ENCODE measurements around the gene DIO1. TPM values are rescaled to one million over a fixed set of nuclear protein-coding genes. Genes with fewer than 3 reads are reported as not detected.

The DIO1 gene
- not detected in 2 replicates for polyA plus RNA-seq (2012; rRNA removed)
- not detected in 2 replicates for polyA plus RNA-seq (2012; cell fraction: cytosol; rRNA removed)
- polyA plus RNA-seq (2012; cell fraction: nucleus; rRNA removed), result not detected in 2 replicates

DNA sequence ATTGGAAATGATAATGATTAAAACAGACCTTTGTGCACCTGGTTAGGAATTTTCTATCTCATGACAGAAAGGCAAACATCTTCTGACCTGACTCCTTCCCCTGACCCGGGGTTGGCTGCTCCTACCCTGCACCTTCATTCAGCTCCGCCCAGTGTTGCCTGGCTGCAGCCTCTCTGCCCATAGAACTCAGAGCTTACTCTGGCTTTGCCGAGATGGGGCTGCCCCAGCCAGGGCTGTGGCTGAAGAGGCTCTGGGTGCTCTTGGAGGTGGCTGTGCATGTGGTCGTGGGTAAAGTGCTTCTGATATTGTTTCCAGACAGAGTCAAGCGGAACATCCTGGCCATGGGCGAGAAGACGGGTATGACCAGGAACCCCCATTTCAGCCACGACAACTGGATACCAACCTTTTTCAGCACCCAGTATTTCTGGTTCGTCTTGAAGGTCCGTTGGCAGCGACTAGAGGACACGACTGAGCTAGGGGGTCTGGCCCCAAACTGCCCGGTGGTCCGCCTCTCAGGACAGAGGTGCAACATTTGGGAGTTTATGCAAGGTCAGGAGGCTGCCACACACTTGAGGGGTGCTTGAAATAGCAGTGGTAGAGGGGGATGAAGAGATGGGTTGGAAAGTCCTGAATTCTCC is at the start of gene DIO1:
TSS of gene DIO1 (plus strand) at position 189 of the 638 bp plus-strand sequence. CDS start at position 213, 24 bp downstream.
- POLR2A ChIA-PET, result no interaction called here
- Histone ChIP-seq H3K4me2 (no peak within 1 kb of the TSS), H3K9me3 (no peaks in the 10 kb centered on the region), H3K27ac (ENCODE audit: low read depth in 2 of 2, low read length in 1 of 2) (no peak within 1 kb of the TSS), H3K36me3 (replicated peaks in 1 of 2; ENCODE audit: control insufficient read depth in 1 of 2, insufficient read depth in 2 of 2, low read length in 1 of 2) (no peaks in the 10 kb centered on the region), H2AFZ (ENCODE audit: low read depth) (no peak within 1 kb of the TSS), H3K9ac (no peak within 1 kb of the TSS), H3K9me2 (no peaks in the 10 kb centered on the region), H3K4me1 (ENCODE audit: control insufficient read depth in 1 of 2, insufficient read depth in 2 of 2, low read depth in 1 of 2, low read length in 1 of 2) (peaks cover 0 to 4% of the 10 kb centered on the region in 2 experiments; a peak in 2 of 4 replicates), H3F3A (replicated peaks; ENCODE audit: insufficient read depth) (peaks cover 4% of the 10 kb centered on the region), H4K20me1 (ENCODE audit: insufficient read depth) (no peaks in the 10 kb centered on the region), H3K27me3 (ENCODE audit: insufficient read depth) (no peaks in the 10 kb centered on the region), H3K79me2 (ENCODE audit: insufficient read depth) (no peaks in the 10 kb centered on the region), H3K4me3 (ENCODE audit: low read depth in 2 of 2, low read length in 1 of 2) (no peak within 1 kb of the TSS)
- 85% methylated on average over 13 of the region's 14 CpGs for WGBS (ENCODE audit: low lambda C conversion rate)
- CTCF ChIA-PET, result interaction anchor here (1.1 to 7.4 kb wide), 2 partner anchors 16 to 35 kb away, joined by 3 to 38 read pairs; no protein-coding TSS in a partner anchor
- no peak for DNase-seq
- no peak for TF ChIP-seq MXI1 (IDR thresholded peaks at IDR 0.05; ENCODE audit: low read depth, low read length)
- TF ChIP-seq, protein P1, sequence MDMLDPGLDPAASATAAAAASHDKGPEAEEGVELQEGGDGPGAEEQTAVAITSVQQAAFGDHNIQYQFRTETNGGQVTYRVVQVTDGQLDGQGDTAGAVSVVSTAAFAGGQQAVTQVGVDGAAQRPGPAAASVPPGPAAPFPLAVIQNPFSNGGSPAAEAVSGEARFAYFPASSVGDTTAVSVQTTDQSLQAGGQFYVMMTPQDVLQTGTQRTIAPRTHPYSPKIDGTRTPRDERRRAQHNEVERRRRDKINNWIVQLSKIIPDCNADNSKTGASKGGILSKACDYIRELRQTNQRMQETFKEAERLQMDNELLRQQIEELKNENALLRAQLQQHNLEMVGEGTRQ (IDR thresholded peaks at IDR 0.05; ENCODE audit: borderline replicate concordance, low read depth, low read length), result no peak
- TF ChIP-seq, protein P2, sequence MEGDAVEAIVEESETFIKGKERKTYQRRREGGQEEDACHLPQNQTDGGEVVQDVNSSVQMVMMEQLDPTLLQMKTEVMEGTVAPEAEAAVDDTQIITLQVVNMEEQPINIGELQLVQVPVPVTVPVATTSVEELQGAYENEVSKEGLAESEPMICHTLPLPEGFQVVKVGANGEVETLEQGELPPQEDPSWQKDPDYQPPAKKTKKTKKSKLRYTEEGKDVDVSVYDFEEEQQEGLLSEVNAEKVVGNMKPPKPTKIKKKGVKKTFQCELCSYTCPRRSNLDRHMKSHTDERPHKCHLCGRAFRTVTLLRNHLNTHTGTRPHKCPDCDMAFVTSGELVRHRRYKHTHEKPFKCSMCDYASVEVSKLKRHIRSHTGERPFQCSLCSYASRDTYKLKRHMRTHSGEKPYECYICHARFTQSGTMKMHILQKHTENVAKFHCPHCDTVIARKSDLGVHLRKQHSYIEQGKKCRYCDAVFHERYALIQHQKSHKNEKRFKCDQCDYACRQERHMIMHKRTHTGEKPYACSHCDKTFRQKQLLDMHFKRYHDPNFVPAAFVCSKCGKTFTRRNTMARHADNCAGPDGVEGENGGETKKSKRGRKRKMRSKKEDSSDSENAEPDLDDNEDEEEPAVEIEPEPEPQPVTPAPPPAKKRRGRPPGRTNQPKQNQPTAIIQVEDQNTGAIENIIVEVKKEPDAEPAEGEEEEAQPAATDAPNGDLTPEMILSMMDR (IDR thresholded peaks at IDR 0.05), result no peak
- no peak for TF ChIP-seq TAF1 (IDR thresholded peaks at IDR 0.05; ENCODE audit: borderline replicate concordance, low read depth, low read length)
- no peak for TF ChIP-seq TEAD4 (IDR thresholded peaks at IDR 0.05; ENCODE audit: borderline replicate concordance, insufficient read depth)

DNA sequence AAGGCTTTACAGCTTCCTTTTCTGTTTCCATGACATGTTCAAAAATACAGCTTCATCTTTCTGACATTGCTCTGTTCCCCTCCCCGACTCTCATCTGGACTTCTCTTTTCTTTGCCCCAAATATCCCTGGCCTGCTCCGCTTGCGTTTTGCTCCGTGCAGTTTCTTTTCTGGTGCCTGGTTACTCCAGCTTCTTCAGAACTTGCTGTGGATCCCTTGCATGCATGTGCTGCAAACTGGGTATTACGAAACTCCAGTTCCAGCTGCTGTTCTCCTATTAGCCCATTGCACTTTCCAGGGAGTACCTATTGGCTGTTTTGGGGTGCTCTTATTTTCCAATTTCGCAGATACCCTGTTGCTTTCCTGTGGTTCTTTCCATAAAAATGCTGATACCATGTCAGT is 46.0 kb upstream of the DIO1 start:
- WGBS (ENCODE audit: low lambda C conversion rate), result 79% methylated on average over 6 of the region's 6 CpGs
- CTCF ChIA-PET, result interaction anchor here (0.7 to 6.2 kb wide), 3 partner anchors 13 to 30 kb away, joined by 3 to 51 read pairs (median 3); no protein-coding TSS in a partner anchor
- Histone ChIP-seq H3K27ac (ENCODE audit: low read depth in 2 of 2, low read length in 1 of 2) (no peak overlapping the region), H3K4me3 (ENCODE audit: low read depth in 2 of 2, low read length in 1 of 2) (no peak overlapping the region), H3K79me2 (ENCODE audit: insufficient read depth) (no peaks in the 10 kb centered on the region), H3K4me1 (ENCODE audit: control insufficient read depth in 1 of 2, insufficient read depth in 2 of 2, low read depth in 1 of 2, low read length in 1 of 2) (no peaks in the 10 kb centered on the region), H3K27me3 (ENCODE audit: insufficient read depth) (no peaks in the 10 kb centered on the region), H3F3A (replicated peaks; ENCODE audit: insufficient read depth) (peaks cover 3% of the 10 kb centered on the region), H3K4me2 (no peak overlapping the region), H2AFZ (ENCODE audit: low read depth) (no peak overlapping the region), H3K9ac (no peak overlapping the region), H4K20me1 (ENCODE audit: insufficient read depth) (no peaks in the 10 kb centered on the region), H3K9me3 (no peaks in the 10 kb centered on the region), H3K36me3 (replicated peaks in 1 of 2; ENCODE audit: control insufficient read depth in 1 of 2, insufficient read depth in 2 of 2, low read length in 1 of 2) (peaks cover 6 to 15% of the 10 kb centered on the region in 2 experiments), H3K9me2 (no peaks in the 10 kb centered on the region)
- DNase-seq, result no peak
- TF ChIP-seq RFX5 (IDR thresholded peaks at IDR 0.05; ENCODE audit: low read length), result no peak
- TF ChIP-seq GATA2 (CRISPR knock-in tag; IDR thresholded peaks at IDR 0.05), result no peak
- TF ChIP-seq MXI1 (IDR thresholded peaks at IDR 0.05; ENCODE audit: low read depth, low read length), result no peak
- TF ChIP-seq EP300 (IDR thresholded peaks at IDR 0.05; ENCODE audit: borderline replicate concordance in 1 of 2, low read depth in 1 of 2, low read length in 1 of 2), result no peak
- TF ChIP-seq, protein P1 (IDR thresholded peaks at IDR 0.05; ENCODE audit: borderline replicate concordance, low read depth, low read length), result no peak
- TF ChIP-seq RCOR1 (IDR thresholded peaks at IDR 0.05; ENCODE audit: low read length), result no peak
- TF ChIP-seq, protein P2 (IDR thresholded peaks at IDR 0.05), result no peak
- TF ChIP-seq, protein P3, sequence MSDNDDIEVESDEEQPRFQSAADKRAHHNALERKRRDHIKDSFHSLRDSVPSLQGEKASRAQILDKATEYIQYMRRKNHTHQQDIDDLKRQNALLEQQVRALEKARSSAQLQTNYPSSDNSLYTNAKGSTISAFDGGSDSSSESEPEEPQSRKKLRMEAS (IDR thresholded peaks at IDR 0.05; ENCODE audit: low read depth), result no peak
- no peak for TF ChIP-seq MEF2A (IDR thresholded peaks at IDR 0.05; ENCODE audit: borderline replicate concordance, low read depth)
- TF ChIP-seq, protein P4, sequence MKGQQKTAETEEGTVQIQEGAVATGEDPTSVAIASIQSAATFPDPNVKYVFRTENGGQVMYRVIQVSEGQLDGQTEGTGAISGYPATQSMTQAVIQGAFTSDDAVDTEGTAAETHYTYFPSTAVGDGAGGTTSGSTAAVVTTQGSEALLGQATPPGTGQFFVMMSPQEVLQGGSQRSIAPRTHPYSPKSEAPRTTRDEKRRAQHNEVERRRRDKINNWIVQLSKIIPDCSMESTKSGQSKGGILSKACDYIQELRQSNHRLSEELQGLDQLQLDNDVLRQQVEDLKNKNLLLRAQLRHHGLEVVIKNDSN (IDR thresholded peaks at IDR 0.05; ENCODE audit: borderline replicate concordance, low read depth), result no peak
- TF ChIP-seq ELF1 (IDR thresholded peaks at IDR 0.05), result no peak
- TF ChIP-seq TEAD4 (IDR thresholded peaks at IDR 0.05; ENCODE audit: borderline replicate concordance, insufficient read depth), result no peak
- POLR2A ChIA-PET, result no interaction called here

All from SK-N-SH (cell line).